Activated naive CD4-positive, alpha-beta T cell treated with anti-CD3 and anti-CD28 coated beads, Interleukin-2, amount 50 U/mL, for 16 hours (primary cell): ENCODE measurements around the gene SPON1.

ENCODE experiments used
- DNase-seq: peaks from one replicate; pipeline ENCODE4 v3.0.0-alpha.2; 2020

Gene SPON1

GRCh38 chr11:14300661-14301304, 338.3 kb downstream of the SPON1 start:
- peak; percentile 42 for DNase-seq

GRCh38 chr11:14304601-14305000, 342.1 kb downstream of the SPON1 start:
- no peak for DNase-seq

GRCh38 chr11:14305649-14306048, 343.1 kb downstream of the SPON1 start:
- no peak for DNase-seq

DNA sequence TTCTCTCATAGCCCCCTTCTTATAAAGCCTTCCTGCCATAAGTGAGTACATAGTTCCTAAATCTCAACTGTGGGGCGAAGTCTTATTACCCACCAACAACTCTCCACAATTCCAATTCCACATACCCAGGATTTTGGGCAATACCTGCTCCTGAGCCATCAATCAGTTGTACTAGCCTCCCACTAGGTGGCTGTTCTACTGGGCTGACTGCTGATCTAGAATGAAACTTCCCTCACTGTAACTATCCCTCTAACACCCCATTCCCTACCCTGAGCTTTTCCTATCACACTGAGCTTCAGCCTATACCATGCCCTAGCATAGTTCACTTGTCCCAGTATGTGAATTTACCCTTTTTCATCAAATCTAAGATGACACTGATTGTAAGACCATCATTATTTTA, 344.0 kb downstream of the SPON1 start:
- no peak for DNase-seq

DNA sequence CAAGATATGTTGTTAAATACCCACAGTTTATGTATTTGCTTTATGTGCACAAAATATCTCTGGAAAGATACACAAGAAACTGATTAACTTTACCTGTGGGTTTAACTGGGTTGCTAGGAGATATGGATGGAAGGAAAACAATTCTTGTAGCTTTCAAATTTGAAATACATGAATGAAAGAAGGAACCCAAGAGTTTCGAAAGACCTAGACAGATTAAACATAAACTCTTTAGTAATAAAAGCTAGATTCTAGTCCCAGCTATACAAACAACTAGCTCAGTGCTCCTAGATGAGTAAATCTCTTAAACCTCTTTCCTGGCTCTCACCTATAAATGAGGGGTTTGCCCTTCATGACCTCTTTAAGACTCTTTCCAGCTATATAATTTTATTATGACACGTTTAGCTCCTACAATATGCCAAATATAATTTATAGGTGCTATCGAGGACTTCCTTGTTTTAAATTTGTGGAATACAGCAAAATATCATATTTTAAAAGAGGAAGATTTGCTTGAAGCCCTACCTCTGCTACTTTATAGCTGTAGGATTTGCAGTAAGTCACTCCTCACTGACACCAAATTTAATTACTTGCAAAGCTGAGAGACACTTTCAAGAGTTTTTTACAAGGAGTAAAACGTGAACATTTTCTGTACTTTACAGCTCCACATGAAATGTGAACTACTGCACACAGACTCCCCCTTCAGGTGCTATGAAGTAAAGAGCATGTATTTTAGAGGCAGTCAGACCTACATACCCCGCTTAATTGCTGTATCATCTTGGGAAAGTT, 345.8 kb downstream of the SPON1 start:
- no peak for DNase-seq

DNA sequence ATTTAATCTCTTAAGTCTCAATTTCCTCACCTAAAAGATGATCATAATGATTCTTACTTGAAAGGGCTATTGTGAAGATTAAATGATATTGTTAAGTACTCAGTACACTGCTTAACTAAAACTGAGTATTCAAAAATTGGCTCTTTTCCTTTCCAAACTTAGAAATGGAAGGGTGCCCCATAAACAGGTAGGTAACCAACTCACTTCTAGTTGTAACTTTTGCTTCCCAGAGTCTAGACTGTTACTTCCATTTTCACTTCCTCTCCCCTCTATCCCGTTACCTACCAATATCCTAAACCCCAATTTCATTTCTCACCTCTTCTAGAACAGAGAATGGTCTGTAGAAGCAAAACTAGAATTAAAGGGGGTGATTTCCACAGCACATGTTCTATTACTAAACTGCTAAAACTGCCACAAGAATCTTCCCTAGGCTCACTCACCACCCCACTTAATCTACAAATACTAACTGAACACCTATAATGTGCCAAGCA, 346.4 kb downstream of the SPON1 start:
- no peak for DNase-seq

GRCh38 chr11:14309425-14310192, 347.1 kb downstream of the SPON1 start:
- DNase-seq: no peak

DNA sequence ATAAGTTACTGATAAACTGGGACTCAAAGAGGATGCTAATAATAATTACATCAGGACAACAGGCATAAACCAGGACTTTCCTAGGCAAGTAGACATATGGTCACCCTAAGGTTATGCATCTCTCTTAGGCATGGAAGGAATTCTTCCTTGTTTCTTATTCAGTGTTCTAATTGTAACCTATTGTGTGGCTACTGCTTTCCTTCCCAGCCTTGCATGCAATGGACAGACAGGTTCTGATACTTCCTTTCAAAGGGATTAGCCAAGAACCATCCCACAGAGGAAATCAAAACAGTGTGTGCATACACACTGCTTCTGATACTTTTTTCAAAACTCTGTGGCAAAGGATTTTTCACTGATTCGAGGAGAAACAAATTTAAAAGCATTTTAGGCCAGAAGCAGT, 348.2 kb downstream of the SPON1 start:
- no peak for DNase-seq

DNA sequence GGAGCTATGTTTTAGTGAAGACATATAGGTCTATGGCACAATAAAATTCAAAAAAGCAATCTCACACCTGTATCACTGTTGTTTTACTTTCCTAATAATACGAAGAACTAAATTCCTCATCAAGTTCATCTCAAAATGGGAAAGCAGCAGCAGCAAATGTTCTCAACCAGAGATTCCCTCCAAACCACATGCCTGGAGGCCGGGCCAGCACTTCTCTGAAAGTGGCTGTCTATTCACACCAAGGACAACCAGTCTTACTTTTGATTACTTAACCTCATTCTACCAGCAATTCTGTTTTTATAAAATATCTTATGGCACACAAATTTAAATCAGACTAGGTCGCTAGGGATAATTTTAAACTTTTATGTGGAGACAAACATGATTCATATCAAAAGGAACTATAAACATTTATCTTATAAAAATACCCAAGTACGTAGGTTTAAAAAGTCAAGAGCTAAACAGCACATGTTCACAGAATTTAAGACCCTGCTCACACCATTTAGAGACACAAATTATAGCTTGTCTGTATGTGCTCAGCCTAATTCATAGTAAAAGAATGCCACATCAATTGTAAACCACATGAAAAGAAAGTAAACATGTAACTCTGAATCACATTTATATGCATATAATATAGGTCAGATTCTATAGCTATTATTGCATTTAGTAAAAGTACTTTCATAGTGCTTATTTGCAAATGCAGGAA, 350.4 kb downstream of the SPON1 start:
- no peak for DNase-seq

DNA sequence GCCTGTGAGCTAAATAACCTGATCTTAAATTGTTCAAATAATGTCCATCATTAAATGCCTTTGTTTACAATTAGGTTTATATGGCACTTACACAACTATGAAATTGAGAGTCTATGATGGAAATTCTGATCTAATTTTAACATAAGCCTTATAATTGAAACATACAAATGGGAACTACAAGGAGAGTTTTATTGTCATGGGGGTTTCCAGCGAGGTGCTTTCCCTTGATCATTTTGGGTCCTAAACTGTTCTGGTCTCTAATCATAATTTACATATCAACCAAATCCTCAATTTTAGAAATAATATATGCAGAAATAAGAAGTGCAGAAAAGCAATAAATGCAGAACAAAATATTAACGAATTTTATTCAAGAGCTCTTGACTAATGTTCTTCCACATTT, 351.6 kb downstream of the SPON1 start:
- peak; percentile 12 for DNase-seq

GRCh38 chr11:14315130-14315529, 352.6 kb downstream of the SPON1 start:
- no peak for DNase-seq
